GM21723 (cell line): ENCODE results near the gene DLGAP1.
"Not testable (repeated sequence)": the region's sequence is repeated elsewhere in the genome, so short reads cannot be mapped to it uniquely, and the experiment has no call there.

Experiments
- ATAC-seq: cut with Tn5 transposase; IDR thresholded peaks from one replicate; pipeline ENCODE4 v1.9.1; 2021; ENCODE audit warnings: mild to moderate bottlenecking, moderate library complexity; ENCODE audit not compliant: unreplicated experiment

Gene DLGAP1

GRCh38 chr18:3599861-3600260, 855.2 kb downstream of the DLGAP1 start:
- no peak for ATAC-seq

GRCh38 chr18:3599195-3599594, 855.9 kb downstream of the DLGAP1 start:
- no peak for ATAC-seq

DNA sequence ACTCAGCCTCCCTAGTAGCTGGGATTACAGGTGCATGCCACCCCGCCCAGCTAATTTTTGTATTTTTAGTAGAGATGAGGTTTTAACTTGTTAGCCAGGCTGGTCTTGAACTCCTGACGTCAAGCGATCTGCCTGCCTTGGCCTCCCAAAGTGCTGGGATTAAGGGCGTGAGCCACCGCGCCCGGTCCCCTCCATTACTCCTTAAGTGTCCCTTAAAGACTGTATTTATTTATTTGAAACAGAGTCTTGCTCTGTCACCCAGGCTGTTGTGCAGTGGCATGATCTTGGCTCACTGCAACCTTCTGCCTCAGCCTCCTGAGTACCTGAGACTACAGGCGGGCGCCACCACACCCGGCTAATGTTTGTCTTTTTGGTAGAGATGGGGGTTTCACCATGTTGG, 856.5 kb downstream of the DLGAP1 start:
- ATAC-seq, result no peak

DNA sequence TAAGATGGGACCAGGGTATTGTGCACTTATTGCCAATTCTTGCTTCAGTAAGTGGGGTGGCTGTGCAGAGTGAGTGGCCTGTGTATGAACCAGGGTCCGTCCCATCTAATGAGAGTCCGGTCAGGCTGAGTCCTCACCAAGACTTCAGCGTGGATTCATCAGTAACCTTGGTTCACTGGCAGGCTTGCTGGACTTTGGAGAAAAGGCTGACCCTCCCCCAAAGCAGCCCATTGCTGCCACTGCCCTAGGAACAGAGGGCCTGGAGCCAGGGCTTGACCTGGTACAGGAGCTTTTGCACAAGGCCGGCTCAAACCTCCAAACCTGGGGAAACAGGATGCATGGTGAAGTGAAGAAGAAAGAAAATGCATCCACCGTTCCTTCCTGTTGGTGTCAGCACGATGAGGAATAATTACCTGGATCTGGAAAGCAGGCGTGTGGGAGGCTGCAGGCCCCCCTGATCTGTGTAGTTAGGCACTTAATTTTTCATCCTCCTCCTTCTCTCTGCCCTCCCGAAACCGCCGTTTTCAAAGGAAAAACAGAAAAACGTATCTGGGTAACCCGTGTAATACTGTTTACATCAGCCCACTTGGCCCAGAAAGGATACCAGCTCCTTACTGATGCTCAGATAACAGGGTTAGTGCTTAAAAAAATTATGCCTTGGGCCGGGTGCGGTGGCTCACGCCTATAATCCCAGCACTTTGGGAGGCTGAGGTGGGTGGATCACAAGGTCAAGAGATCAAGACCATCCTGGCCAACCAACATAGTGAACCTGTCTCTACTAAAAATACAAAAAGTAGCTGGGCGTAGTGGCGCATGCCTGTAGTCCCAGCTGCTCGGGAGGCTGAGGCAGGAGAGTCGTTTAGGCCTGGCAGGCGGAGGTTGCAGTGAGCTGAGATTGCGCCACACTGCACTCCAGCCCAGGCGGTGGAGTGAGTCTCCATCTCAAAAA, 857.4 kb downstream of the DLGAP1 start:
- ATAC-seq, result no peak

DNA sequence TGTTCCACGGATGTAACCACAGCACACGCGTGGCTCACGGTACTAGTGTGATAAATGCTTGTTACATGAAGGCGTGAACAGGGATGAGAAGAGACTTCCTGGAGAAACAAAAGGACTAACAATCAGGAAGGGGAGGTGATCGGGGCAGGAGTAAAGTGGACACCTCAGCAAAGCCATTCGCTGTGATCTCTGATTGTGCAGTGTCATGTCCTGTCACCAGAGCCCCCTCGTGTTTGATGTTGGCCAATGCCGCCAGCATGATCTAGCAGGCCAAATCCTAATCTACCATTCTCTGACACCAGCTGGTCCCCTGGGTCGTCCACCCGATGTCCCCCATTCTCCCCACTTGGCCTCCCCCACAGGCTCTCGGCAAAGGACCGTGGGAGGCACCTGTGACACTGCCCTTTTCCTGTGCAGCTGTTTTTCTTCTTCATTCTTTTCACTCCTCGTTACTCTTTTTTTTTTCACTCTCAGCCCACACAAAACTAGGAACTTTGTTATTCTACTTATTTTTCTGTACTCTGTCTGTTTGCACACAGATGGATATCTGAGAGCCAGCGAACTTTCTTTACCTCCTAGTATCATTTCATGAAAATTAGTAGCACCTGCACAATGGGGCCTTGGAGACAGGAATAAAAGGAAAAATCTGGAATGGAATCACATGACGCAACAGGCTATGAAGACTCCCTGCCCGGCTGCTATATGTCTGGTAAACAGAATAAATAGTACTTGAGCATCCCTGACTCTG, 858.3 kb downstream of the DLGAP1 start:
- ATAC-seq, result peak; percentile 34

DNA sequence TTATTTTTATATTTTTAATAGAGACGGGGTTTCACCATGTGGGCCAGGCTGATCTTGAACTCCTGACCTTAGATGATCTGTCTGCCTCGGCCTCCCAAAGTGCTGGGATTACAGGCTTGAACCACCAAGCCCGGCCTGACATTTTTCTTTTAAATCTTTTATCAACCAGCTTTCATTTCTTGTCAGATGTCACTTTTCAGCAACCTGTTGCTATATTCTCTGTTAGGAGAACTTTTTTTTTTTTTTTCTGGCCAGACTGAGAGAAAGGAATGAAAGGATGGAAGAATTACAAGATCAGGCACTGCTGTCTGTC, 858.8 kb downstream of the DLGAP1 start:
- ATAC-seq, result no peak

GRCh38 chr18:3595369-3596273, 859.5 kb downstream of the DLGAP1 start:
- peak; percentile 58 for ATAC-seq

DNA sequence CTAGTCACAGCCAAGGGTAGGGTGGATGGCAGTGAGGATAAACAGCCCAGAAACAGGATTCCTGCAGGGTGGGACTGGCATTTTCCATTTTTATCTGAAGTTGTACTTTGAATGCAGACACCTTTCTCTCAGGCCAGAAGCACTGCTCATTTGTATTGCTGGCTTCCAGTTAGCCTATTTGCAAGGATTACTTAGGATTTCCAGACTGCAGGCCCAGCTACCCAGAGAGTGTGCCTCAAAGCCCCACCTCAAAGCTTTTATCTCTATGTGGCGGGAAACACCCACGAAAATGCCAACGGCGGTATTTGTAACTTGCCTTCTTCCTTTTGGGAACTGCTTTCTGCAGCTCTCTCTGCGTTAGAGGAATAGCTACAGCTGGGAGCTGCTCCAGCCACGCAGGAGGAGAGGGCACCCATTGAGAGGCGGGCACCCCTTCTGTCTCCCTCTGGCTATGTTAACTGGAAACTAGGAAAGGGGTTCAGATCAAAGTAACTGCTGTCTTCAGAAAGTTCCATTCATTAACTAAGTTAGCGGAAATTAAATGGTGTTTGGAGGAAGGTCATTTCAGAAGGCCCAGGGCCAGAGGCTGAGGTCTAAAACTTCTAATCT, 860.2 kb downstream of the DLGAP1 start:
- ATAC-seq, result no peak

DNA sequence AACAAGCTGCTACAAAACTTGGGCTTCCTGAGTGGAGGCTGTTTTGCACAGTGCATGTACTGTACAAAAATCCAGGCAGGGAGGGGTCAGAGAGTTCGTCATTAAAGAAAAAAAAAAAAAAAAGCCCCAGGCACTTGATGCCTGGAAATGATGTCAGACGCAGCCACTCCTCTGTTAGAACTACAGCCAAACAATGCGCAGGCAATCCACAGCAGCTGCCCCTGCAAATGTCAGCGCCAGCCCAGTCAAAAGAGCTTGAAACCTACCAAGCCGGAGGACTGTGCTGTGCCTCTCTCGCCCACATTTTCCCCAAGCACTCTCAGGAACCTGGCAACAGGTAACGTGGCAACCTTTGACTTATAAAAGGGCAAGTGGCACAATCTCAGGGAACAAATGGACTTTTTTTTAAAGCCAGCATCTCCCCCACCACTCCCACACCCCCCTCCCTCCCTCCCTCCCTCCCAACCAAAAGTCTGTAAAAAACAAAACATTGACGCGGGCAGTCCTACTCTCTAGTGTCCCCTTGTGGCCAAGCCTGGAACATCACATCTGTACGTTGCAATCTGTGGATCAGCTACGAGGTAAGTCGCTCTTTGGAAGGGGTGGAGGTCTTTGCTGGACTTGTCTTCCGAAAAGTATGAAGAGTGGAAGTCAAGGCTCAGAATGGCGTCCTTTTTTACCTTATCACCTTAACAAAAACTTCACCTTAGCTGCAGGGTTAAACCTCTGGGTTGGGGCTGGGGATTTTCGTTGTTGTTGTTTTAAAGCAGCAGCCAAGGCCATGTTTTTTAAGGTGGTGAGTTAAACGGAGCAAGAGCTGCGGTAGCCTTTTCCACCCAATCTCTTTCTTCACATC, 861.0 kb downstream of the DLGAP1 start:
- peak; percentile 65 for ATAC-seq

DNA sequence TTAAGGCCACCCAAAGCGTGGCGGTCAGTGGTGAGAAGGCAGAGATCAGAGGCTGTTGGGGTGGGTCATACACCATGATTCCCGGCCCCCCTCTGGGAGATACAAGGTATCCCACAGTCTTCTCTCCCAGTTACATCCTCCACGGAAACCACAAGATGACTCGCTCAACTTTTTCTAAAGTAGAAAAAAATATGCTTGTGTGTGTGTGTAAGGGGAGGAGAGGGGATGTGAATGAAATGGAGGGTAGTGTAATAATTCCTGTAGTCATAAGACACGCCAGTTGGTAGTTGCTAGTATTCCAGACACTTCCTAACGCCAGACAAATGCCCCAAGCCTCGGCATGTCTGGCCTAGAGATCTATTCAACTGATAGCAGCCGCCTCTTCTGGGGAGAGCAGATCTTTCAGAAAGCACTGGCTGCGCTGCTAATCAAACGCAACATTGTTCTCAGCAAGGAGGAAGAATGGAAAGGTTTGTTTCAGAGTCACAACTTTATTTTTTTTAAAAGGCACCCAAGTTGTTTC, 861.7 kb downstream of the DLGAP1 start:
- peak; percentile 12 for ATAC-seq

GRCh38 chr18:3592864-3593263, 862.2 kb downstream of the DLGAP1 start:
- no peak for ATAC-seq

- no peak for ATAC-seq
These were observed 864.9 kb downstream of the DLGAP1 start for GRCh38 chr18:3590096-3590630.

DNA sequence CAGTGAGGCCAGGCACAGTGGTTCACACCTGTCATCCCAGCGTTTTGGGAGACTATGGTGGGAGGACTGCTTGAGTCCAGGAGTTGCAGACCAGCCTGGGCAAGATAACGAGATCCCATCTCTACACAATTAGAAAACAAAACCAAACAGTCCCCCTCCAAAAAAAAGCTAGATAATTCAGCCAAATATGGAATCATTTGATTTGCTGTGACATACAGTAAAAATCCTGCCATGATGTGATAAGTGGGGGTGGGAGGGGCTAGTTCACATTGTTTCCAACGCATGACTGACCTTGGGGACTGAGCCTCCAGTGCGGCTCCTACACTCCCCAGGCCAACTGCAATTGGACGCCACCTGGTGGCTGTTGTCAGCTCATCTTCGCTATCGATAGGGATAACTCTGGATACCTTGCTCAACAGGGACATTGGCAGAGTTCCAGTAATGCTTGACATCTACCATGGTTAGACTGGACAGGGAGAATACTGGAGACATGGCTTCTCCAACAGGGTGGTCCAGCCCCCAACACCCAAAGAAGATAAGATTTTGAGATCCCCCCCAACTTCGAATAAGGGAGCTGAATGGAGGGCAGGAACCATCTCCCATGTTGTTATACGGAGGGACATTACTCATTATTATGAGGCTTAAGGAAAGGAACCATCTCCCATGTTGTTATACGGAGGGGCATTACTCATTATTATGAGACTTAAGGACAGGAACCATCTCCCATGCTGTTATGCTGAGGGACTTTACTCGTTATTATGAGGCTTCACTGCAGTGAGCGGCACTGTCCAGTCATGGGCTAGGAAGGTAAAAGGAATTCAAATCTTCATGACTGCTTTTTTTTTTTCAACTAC, 869.2 kb downstream of the DLGAP1 start:
- ATAC-seq, result peak; percentile 45

DNA sequence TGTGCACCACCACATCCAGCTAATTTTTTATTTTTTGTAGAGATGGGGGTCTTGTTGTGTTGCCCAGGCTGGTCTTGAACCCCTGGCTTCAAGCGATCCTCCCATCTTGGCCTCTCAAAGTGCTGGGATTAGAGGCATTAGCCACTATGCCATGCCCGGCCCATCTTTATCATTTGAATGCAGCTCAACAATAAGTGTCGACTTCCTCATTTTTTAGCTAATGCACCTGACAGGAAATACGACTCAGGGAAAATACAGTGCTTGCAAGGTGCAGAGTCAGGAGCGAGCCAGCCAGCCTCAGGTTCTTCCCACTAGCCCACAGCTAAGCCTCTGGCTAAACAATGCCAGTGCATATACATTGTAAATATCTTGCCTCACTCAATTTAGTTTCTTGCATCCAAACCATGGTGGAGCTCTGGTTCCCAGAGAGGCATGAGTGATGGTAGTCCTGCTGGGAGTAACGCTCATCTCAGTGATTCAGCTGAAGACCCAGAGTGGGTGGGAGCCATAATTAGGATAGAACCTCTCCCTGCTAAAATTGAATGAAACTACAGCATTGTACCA, 870.1 kb downstream of the DLGAP1 start:
- ATAC-seq, result no peak

DNA sequence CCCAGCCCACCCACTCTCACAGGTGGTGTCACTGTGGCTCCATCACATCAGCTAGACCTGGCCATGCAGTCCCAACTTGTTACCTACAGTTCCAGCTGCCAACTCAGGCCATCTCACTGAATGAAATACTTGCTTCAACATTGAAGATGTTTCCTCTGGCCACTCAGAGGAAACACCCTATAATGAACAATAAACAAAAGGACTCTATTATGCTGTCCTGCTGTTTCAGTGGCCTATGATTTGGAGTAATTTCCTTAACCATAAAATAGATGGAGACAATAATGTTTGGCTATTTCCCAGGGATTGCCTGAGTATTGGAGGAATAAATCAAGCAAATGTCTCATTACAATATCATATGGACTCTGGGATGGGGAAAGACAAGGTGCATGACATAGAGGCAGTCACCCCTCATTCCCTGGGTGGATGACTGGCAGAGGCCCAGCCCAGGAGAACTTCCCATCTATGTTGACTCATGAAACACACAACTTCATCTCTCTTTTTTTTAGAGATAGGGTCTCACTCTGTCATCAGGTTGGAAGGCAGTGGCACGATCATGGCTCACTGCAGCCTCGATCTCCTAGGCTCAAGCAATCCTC, 870.7 kb downstream of the DLGAP1 start:
- ATAC-seq, result no peak

DNA sequence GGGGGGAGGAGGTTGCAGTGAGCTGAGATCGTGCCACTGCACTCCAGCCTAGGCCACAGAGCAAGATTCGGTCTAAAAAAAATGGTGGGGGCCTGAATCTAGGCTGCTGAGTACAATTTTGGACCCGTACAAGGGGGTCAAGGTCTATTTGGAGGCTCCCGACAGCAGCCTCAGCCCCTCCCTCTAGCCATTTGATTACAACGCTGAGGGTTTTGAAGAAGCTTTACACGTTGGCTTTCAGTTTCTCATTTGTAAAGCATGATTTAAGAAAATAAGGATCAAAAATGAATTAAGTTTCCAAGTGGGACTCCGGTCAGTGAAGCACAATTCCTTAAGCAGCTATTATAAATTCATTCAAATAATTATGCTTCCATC, 871.2 kb downstream of the DLGAP1 start:
- ATAC-seq, result no peak

DNA sequence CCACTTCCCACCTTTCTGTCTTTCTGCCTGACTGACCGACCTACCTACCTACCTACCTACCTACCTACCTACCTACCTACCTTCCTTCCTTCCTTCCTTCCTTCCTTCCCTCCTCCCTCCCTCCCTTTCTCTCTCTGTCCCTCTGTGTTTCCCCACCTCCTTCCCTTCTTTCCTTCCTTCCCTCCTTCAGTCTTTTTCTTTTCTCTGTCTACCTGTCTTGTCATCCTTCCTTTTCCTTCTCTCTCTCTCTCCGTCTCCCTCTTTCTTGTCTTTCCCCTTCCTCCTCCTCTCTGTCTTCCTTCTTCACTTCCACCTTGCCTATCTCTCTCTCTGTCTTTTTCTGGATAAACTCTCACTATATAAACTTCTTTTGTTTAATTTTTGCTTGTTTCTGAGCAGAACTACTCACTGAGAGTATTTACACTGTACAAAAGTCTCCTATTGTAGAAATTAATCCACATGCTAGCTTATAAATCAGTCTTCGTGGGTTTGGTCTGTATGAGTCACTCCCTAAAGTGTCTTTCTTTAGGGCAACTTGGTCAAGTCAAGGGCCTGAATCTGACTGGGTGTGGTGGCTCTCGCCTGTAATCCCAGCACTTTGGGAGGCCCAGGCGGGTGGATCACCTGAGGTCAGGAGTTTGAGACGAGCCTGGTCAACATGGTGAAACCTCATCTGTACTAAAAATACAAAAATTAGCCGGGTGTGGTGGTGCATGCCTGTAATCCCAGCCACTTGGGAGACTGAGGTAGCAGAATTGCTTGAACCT, 871.8 kb downstream of the DLGAP1 start:
- ATAC-seq, result not testable (repeated sequence)
